ENCODE results near the gene IRAK1. TPM values are rescaled to one million over a fixed set of nuclear protein-coding genes. Genes with fewer than 3 reads are reported as not detected.

IRAK1 gene
- total and polyA plus RNA-seq, 2 donors from 2014 or later, result 46.6 to 85.3 TPM

DNA sequence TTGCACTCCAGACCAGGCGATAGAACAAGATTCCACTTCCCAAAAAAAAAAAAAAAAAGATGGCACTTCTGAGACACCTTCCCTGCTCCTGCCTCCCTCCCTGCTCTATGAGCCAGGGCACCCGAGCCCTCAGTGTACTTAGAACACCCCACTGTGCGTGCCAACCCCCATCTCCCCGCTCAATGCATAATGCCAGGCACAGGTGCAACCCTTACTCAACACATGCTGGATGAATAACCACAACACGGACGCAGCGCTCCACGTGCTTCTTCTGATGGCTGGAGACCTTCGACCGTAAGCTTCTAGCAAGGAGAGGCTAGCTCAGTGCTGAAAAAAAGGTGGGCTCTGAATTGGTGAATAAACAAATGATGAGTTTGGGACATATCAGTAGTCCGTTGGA is 19.9 kb upstream of the IRAK1 start:
- intact Hi-C loops (cut with DNase I), result no loop called here
- H3K9me3 ChIP-seq (ENCODE audit: control insufficient read depth in 2 of 3, insufficient read depth in 1 of 3, low read length in 3 of 3), result no peaks in the 10 kb centered on the region
- no peak for DNase-seq
- peaks cover 0 to under 1% (median 0%) of the 10 kb centered on the region in 3 donors for H3K36me3 ChIP-seq (ENCODE audit: control insufficient read depth in 2 of 3, insufficient read depth in 3 of 3, low read length in 3 of 3)
- no peak overlapping the region for H3K4me3 ChIP-seq (ENCODE audit: low read length in 3 of 3)
- H3K9ac ChIP-seq (ENCODE audit: low read length in 3 of 3), result no peak overlapping the region
- TF ChIP-seq, protein P1, sequence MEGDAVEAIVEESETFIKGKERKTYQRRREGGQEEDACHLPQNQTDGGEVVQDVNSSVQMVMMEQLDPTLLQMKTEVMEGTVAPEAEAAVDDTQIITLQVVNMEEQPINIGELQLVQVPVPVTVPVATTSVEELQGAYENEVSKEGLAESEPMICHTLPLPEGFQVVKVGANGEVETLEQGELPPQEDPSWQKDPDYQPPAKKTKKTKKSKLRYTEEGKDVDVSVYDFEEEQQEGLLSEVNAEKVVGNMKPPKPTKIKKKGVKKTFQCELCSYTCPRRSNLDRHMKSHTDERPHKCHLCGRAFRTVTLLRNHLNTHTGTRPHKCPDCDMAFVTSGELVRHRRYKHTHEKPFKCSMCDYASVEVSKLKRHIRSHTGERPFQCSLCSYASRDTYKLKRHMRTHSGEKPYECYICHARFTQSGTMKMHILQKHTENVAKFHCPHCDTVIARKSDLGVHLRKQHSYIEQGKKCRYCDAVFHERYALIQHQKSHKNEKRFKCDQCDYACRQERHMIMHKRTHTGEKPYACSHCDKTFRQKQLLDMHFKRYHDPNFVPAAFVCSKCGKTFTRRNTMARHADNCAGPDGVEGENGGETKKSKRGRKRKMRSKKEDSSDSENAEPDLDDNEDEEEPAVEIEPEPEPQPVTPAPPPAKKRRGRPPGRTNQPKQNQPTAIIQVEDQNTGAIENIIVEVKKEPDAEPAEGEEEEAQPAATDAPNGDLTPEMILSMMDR (IDR thresholded peaks at IDR 0.05; ENCODE audit: borderline replicate concordance, extremely low read depth, insufficient read depth), result no peak
- H3K4me1 ChIP-seq (ENCODE audit: control insufficient read depth in 2 of 3, insufficient read depth in 2 of 3, low read depth in 1 of 3, low read length in 3 of 3), result peaks cover 0 to 3% (median 2%) of the 10 kb centered on the region in 3 donors
- FAIRE-seq, result no peak
- H3K27ac ChIP-seq (ENCODE audit: low read depth in 2 of 2, low read length in 2 of 2), result peak overlapping the region in 1 of 2 donors; percentile 17
- H3K27me3 ChIP-seq (ENCODE audit: control insufficient read depth, insufficient read depth, low read length), result no peaks in the 10 kb centered on the region

DNA sequence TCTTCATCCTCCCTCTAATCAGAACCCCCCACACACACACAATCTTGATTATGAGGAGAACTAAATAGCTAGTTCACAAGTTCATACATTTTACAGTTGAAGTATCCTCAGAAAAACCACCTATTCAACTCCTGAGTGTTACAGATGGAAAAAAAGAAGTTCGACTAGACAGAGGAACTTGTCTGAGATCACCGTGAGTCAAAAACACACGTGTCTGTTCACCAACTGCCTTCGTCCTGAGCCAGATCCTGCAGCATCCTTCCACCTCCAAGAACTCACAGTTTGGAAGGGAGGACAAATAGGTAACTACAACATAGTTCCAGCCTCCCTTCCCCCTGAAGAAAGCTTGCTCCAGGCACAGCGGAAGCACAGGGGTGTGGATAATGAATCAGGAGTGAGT is 19.0 kb upstream of the IRAK1 start:
- H3K4me1 ChIP-seq (ENCODE audit: control insufficient read depth in 2 of 3, insufficient read depth in 2 of 3, low read depth in 1 of 3, low read length in 3 of 3), result peaks cover 0 to 4% (median 3%) of the 10 kb centered on the region in 3 donors
- H3K4me3 ChIP-seq (ENCODE audit: low read length in 3 of 3), result no peak overlapping the region
- no peak overlapping the region for H3K9ac ChIP-seq (ENCODE audit: low read length in 3 of 3)
- no peak overlapping the region for H3K27ac ChIP-seq (ENCODE audit: low read depth in 2 of 2, low read length in 2 of 2)
- intact Hi-C loops (cut with DNase I), result no loop called here
- no peak for FAIRE-seq
- DNase-seq, result no peak
- TF ChIP-seq, protein P1 (IDR thresholded peaks at IDR 0.05; ENCODE audit: borderline replicate concordance, extremely low read depth, insufficient read depth), result no peak
- H3K27me3 ChIP-seq (ENCODE audit: control insufficient read depth, insufficient read depth, low read length), result no peaks in the 10 kb centered on the region
- no peaks in the 10 kb centered on the region for H3K9me3 ChIP-seq (ENCODE audit: control insufficient read depth in 2 of 3, insufficient read depth in 1 of 3, low read length in 3 of 3)
- no peaks in the 10 kb centered on the region for H3K36me3 ChIP-seq (ENCODE audit: control insufficient read depth in 2 of 3, insufficient read depth in 3 of 3, low read length in 3 of 3)

DNA sequence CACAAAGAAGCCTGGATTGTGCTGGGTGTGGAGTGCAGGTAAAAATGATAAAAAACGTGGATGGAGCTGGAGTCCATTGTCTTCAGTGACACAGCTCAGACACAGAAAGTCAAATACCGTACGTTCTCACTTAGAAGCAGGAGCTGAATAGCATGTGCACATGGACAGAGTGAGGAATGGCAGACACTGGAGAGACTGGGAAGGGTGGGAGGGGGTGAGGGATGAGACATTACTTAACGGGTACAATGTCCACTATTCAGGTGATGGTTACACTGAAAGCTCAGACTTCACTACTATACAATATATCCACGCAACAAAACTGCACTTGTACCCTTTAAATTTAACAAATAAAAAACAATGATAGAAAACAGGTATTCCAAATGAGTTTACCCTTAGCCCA is 18.1 kb upstream of the IRAK1 start:
- Histone ChIP-seq H3K36me3 (ENCODE audit: control insufficient read depth in 2 of 3, insufficient read depth in 3 of 3, low read length in 3 of 3) (no peaks in the 10 kb centered on the region), H3K9me3 (ENCODE audit: control insufficient read depth in 2 of 3, insufficient read depth in 1 of 3, low read length in 3 of 3) (no peaks in the 10 kb centered on the region), H3K4me1 (ENCODE audit: control insufficient read depth in 2 of 3, insufficient read depth in 2 of 3, low read depth in 1 of 3, low read length in 3 of 3) (peaks cover 0 to 4% (median 3%) of the 10 kb centered on the region in 3 donors), H3K4me3 (ENCODE audit: low read length in 3 of 3) (no peak overlapping the region), H3K27me3 (ENCODE audit: control insufficient read depth, insufficient read depth, low read length) (no peaks in the 10 kb centered on the region), H3K9ac (ENCODE audit: low read length in 3 of 3) (no peak overlapping the region), H3K27ac (ENCODE audit: low read depth in 2 of 2, low read length in 2 of 2) (no peak overlapping the region)
- no peak for FAIRE-seq
- TF ChIP-seq, protein P1 (IDR thresholded peaks at IDR 0.05; ENCODE audit: borderline replicate concordance, extremely low read depth, insufficient read depth), result no peak
- no peak for DNase-seq
- intact Hi-C loops (cut with DNase I), result no loop called here

DNA sequence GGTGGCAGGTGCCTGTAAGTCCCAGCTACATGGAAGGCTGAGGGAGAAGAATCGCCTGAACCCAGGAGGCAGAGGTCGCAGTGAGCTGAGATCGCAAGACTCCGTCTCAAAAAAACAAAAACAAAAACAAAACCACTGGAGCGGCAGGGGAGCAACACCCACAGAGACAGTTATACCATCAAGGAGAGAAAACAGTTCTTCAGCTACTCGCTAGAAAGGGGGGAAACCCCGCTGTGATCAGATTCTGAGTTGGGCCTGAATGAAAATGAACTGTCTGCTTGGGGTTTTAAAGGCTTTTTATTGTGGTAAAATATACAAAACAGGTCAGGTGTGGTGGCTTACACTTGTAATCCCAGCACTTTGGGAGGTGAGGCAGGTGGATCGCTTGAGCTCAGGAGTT is 16.8 kb upstream of the IRAK1 start:
- TF ChIP-seq, protein P1 (IDR thresholded peaks at IDR 0.05; ENCODE audit: borderline replicate concordance, extremely low read depth, insufficient read depth), result no peak
- no peak for FAIRE-seq
- no peaks in the 10 kb centered on the region for H3K9me3 ChIP-seq (ENCODE audit: control insufficient read depth in 2 of 3, insufficient read depth in 1 of 3, low read length in 3 of 3)
- H3K36me3 ChIP-seq (ENCODE audit: control insufficient read depth in 2 of 3, insufficient read depth in 3 of 3, low read length in 3 of 3), result no peaks in the 10 kb centered on the region
- H3K27ac ChIP-seq (ENCODE audit: low read depth in 2 of 2, low read length in 2 of 2), result no peak overlapping the region
- no peak overlapping the region for H3K4me3 ChIP-seq (ENCODE audit: low read length in 3 of 3)
- peaks cover 0 to 4% (median 3%) of the 10 kb centered on the region in 3 donors for H3K4me1 ChIP-seq (ENCODE audit: control insufficient read depth in 2 of 3, insufficient read depth in 2 of 3, low read depth in 1 of 3, low read length in 3 of 3)
- DNase-seq, result no peak
- intact Hi-C loops (cut with DNase I), result no loop called here
- H3K27me3 ChIP-seq (ENCODE audit: control insufficient read depth, insufficient read depth, low read length), result no peaks in the 10 kb centered on the region
- no peak overlapping the region for H3K9ac ChIP-seq (ENCODE audit: low read length in 3 of 3)

Measured in kidney (tissue), 14 donors.